ENCODE results near the gene HCFC1. TPM values are rescaled to one million over a fixed set of nuclear protein-coding genes. Genes with fewer than 3 reads are reported as not detected.

The HCFC1 gene
- total RNA-seq, 1 experiment from 2014 or later = 95.6 TPM

DNA sequence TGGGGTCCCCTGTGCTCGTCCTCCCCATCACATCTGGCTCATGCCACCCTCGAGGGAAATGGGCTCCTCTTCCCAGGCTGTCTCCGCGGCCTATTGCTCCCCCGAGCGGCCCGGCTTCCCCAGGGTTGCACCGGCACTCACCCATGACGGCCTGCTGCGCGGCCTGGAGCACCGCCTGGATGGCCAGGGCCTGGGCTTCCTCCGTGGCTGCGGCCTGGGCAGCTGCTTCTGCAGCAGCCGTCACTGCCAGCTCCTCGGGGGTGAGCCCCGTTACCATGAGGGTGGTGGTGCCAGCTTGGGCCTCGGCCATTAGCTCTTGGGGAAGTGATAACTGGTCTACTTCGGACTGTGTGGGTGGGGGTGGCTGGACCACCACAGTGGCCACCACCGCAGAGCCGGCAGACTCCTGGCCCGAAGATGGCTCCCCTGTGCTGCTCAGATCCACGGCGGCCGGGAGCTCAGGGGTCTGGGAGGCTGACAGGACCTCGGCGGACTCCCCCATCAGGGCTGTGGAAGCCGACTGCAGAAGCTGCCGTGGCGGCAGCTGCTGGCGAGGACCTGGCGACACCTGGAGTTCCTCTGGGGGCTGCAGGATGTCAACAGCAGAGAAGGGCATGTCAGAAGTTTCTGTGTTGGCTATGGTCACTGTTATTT lies 19.1 kb downstream of the HCFC1 start:
- DNase-seq = no peak
- ChIA-PET CTCF (no interaction called here), POLR2A (no interaction called here)
- TF ChIP-seq, protein P1, sequence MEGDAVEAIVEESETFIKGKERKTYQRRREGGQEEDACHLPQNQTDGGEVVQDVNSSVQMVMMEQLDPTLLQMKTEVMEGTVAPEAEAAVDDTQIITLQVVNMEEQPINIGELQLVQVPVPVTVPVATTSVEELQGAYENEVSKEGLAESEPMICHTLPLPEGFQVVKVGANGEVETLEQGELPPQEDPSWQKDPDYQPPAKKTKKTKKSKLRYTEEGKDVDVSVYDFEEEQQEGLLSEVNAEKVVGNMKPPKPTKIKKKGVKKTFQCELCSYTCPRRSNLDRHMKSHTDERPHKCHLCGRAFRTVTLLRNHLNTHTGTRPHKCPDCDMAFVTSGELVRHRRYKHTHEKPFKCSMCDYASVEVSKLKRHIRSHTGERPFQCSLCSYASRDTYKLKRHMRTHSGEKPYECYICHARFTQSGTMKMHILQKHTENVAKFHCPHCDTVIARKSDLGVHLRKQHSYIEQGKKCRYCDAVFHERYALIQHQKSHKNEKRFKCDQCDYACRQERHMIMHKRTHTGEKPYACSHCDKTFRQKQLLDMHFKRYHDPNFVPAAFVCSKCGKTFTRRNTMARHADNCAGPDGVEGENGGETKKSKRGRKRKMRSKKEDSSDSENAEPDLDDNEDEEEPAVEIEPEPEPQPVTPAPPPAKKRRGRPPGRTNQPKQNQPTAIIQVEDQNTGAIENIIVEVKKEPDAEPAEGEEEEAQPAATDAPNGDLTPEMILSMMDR (IDR thresholded peaks at IDR 0.05; ENCODE audit: insufficient read depth in 1 of 2, low read depth in 1 of 2, low read length in 1 of 2, severe bottlenecking in 1 of 2, unreplicated experiment in 1 of 2) = no peak
- no peaks in the 10 kb centered on the region for H3K9me3 ChIP-seq
- intact Hi-C loops (cut with micrococcal nuclease; ENCODE audit: unreplicated experiment) = loop anchor here (1.0 kb wide), 1 partner anchor 28 kb away; no protein-coding TSS in a partner anchor
- no peak overlapping the region for H3K27ac Mint-ChIP-seq (ENCODE audit: unreplicated experiment)
- no peaks in the 10 kb centered on the region for H3K4me1 ChIP-seq
- H3K36me3 Mint-ChIP-seq (ENCODE audit: insufficient read depth, unreplicated experiment) = peaks cover 81% of the 10 kb centered on the region
- BruUV-seq (replicated peaks) = no TSS peak
- no peaks in the 10 kb centered on the region; the same call in 1 of the 2 replicates for H3K36me3 ChIP-seq (ENCODE audit: control insufficient read depth, insufficient read depth, low read length)
- no peak overlapping the region for H3K4me3 ChIP-seq (ENCODE audit: low read depth, low read length)
- H3K9me3 Mint-ChIP-seq (ENCODE audit: unreplicated experiment) = no peaks in the 10 kb centered on the region
- no peak overlapping the region for H3K4me3 Mint-ChIP-seq (ENCODE audit: unreplicated experiment)
- H3K27me3 ChIP-seq (replicated peaks; ENCODE audit: control insufficient read depth, insufficient read depth, low read length) = no peaks in the 10 kb centered on the region
- H3K27me3 Mint-ChIP-seq (ENCODE audit: insufficient read depth, unreplicated experiment) = no peaks in the 10 kb centered on the region
- H3K4me1 Mint-ChIP-seq (ENCODE audit: low read depth, unreplicated experiment) = no peaks in the 10 kb centered on the region

- no TSS peak for BruUV-seq (replicated peaks)
- no peaks in the 10 kb centered on the region for H3K27me3 ChIP-seq (replicated peaks; ENCODE audit: control insufficient read depth, insufficient read depth, low read length)
- TF ChIP-seq, protein P1 (IDR thresholded peaks at IDR 0.05; ENCODE audit: insufficient read depth in 1 of 2, low read depth in 1 of 2, low read length in 1 of 2, severe bottlenecking in 1 of 2, unreplicated experiment in 1 of 2) = no peak
- no peaks in the 10 kb centered on the region for H3K4me1 Mint-ChIP-seq (ENCODE audit: low read depth, unreplicated experiment)
- ChIA-PET POLR2A (no interaction called here), CTCF (no interaction called here)
- no peaks in the 10 kb centered on the region for H3K4me1 ChIP-seq
- intact Hi-C loops (cut with micrococcal nuclease; ENCODE audit: unreplicated experiment) = no loop called here
- H3K9me3 Mint-ChIP-seq (ENCODE audit: unreplicated experiment) = no peaks in the 10 kb centered on the region
- DNase-seq = no peak
- H3K36me3 ChIP-seq (ENCODE audit: control insufficient read depth, insufficient read depth, low read length) = no peaks in the 10 kb centered on the region; the same call in 1 of the 2 replicates
- H3K27ac Mint-ChIP-seq (ENCODE audit: unreplicated experiment) = no peak overlapping the region
- H3K4me3 ChIP-seq (ENCODE audit: low read depth, low read length) = no peak overlapping the region
- H3K9me3 ChIP-seq = no peaks in the 10 kb centered on the region
- H3K27me3 Mint-ChIP-seq (ENCODE audit: insufficient read depth, unreplicated experiment) = no peaks in the 10 kb centered on the region
- no peak overlapping the region for H3K4me3 Mint-ChIP-seq (ENCODE audit: unreplicated experiment)
- H3K36me3 Mint-ChIP-seq (ENCODE audit: insufficient read depth, unreplicated experiment) = peaks cover 83% of the 10 kb centered on the region
Observed at GRCh38 chrX:153951683-153952372, 19.8 kb downstream of the HCFC1 start.

DNA sequence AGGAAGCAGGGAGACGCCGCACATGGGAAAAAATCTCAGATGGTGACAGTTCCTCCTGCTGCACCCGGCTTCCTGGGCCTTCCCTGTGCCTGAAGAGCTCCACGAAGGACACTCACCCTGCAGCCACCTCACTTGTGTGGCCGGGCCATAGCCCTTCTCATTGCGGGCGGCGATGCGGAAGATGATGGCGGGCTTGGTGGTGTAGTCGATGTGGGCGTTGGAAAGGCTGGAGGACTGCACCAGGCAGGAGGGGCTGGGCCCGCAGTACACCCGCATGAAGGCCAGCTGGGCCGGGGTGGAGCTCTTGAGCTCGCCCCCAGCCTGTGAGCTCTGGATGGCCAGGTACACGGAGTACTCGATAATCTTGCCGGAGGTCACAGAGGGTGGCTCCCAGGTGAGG lies 21.5 kb downstream of the HCFC1 start:
- no TSS peak for BruUV-seq (replicated peaks)
- no peaks in the 10 kb centered on the region for H3K27me3 Mint-ChIP-seq (ENCODE audit: insufficient read depth, unreplicated experiment)
- Histone ChIP-seq H3K36me3 (ENCODE audit: control insufficient read depth, insufficient read depth, low read length) (no peaks in the 10 kb centered on the region; the same call in 1 of the 2 replicates), H3K4me3 (ENCODE audit: low read depth, low read length) (no peak overlapping the region), H3K9me3 (no peaks in the 10 kb centered on the region), H3K4me1 (no peaks in the 10 kb centered on the region), H3K27me3 (replicated peaks; ENCODE audit: control insufficient read depth, insufficient read depth, low read length) (no peaks in the 10 kb centered on the region)
- no peaks in the 10 kb centered on the region for H3K4me1 Mint-ChIP-seq (ENCODE audit: low read depth, unreplicated experiment)
- H3K9me3 Mint-ChIP-seq (ENCODE audit: unreplicated experiment) = no peaks in the 10 kb centered on the region
- TF ChIP-seq, protein P1 (IDR thresholded peaks at IDR 0.05; ENCODE audit: insufficient read depth in 1 of 2, low read depth in 1 of 2, low read length in 1 of 2, severe bottlenecking in 1 of 2, unreplicated experiment in 1 of 2) = no peak
- ChIA-PET POLR2A (no interaction called here), CTCF (no interaction called here)
- H3K4me3 Mint-ChIP-seq (ENCODE audit: unreplicated experiment) = no peak overlapping the region
- DNase-seq = no peak
- peaks cover 81% of the 10 kb centered on the region for H3K36me3 Mint-ChIP-seq (ENCODE audit: insufficient read depth, unreplicated experiment)
- H3K27ac Mint-ChIP-seq (ENCODE audit: unreplicated experiment) = no peak overlapping the region
- intact Hi-C loops (cut with micrococcal nuclease; ENCODE audit: unreplicated experiment) = no loop called here
